Spleen (tissue), 7 donors: Measurements from ENCODE around the gene SPNS2.

Experiments used
- CTCF ChIP-seq, 11 experiments: fragments of 200-600 bp in 7 of 11; fragments of 450-650 bp in 4 of 11; sonication (generic) in 4 of 11; IDR thresholded peaks in 8 of 11; conservative IDR thresholded peaks in 3 of 11; 1 replicate in 7 of 11; 2 replicates in 4 of 11; pipeline versions ENCODE4 v1.4.0 to v1.8.0; 2016 to 2021; ENCODE audit warnings: antibody characterized with exemption in 11 of 11, inconsistent platforms in 4 of 11, mild to moderate bottlenecking in 1 of 11
- POLR2A ChIP-seq, 3 donors: fragments of 450-650 bp; IDR thresholded peaks; one replicate each; pipeline ENCODE4 v1.5.1; 2017; ENCODE audit warnings: antibody characterized with exemption in 3 of 3, mild to moderate bottlenecking in 1 of 3
- donor health status: DM: no; HTN: no; CAD: no; lungs with moderate emphysema.
- donor health status: DM: no; HTN: no; CAD: no.
- donor health status: DM: no; HTN: no; CAD: no.

GRCh38 chr17:4543557-4544026 is 44.9 kb downstream of the SPNS2 start:
- TF ChIP-seq POLR2A (IDR thresholded peaks at IDR 0.05) (no peak), CTCF (IDR thresholded peaks at IDR 0.05 in 8 of 11, conservative IDR thresholded peaks at IDR 0.05 in 3 of 11) (no peak)
